Endodermal cell (in vitro differentiated cells): ENCODE measurements around the gene SEZ6L. TPM values are rescaled to one million over a fixed set of nuclear protein-coding genes. Genes with fewer than 3 reads are reported as not detected.

Experiments used
- DNase-seq: peaks from one replicate; pipeline ENCODE4 v3.0.0-alpha.2; 2017
- H3K27ac ChIP-seq: 2 replicates; pipeline ENCODE4 v1.5.1; 2013; ENCODE audit warnings: mild to moderate bottlenecking, low read depth, low read length, moderate library complexity
- H3K27me3 ChIP-seq: 2 replicates; pipeline ENCODE4 v1.6.1; 2013; ENCODE audit warnings: mild to moderate bottlenecking, low read length, moderate library complexity; ENCODE audit not compliant: insufficient read depth, control insufficient read depth, poor library complexity, severe bottlenecking
- H3K36me3 ChIP-seq: 2 replicates; pipeline ENCODE4 v1.7.0; 2013; ENCODE audit warnings: mild to moderate bottlenecking, low read length, moderate library complexity; ENCODE audit not compliant: control insufficient read depth, insufficient read depth
- H3K4me1 ChIP-seq: one replicate; pipeline ENCODE4 v1.7.0; 2013; ENCODE audit warnings: low read length; ENCODE audit not compliant: control insufficient read depth, insufficient read depth
- H3K4me3 ChIP-seq: 2 replicates; pipeline ENCODE4 v1.5.1; 2013; ENCODE audit warnings: mild to moderate bottlenecking, low read length, moderate library complexity
- H3K9ac ChIP-seq: 2 replicates; pipeline ENCODE4 v1.6.1; 2013; ENCODE audit warnings: mild to moderate bottlenecking, low read length, moderate library complexity; ENCODE audit not compliant: poor library complexity, severe bottlenecking; ENCODE audit errors: extremely low read depth
- H3K9me3 ChIP-seq: 2 replicates; pipeline ENCODE4 v1.6.1; 2013; ENCODE audit warnings: mild to moderate bottlenecking, low read length, moderate library complexity; ENCODE audit not compliant: control insufficient read depth
- H3K27ac Mint-ChIP-seq: 2 replicates; pipeline ENCODE4 v1.8.0; 2020; ENCODE audit warnings: mixed read lengths
- H3K27me3 Mint-ChIP-seq: 2 replicates; pipeline ENCODE4 v1.8.0; 2021; ENCODE audit warnings: mild to moderate bottlenecking, mixed read lengths; ENCODE audit not compliant: insufficient read depth
- H3K36me3 Mint-ChIP-seq: 2 replicates; pipeline ENCODE4 v1.8.0; 2020; ENCODE audit warnings: low read depth, mixed read lengths
- H3K4me1 Mint-ChIP-seq: 2 replicates; pipeline ENCODE4 v1.8.0; 2020; ENCODE audit warnings: mixed read lengths
- H3K4me3 Mint-ChIP-seq: 2 replicates; pipeline ENCODE4 v1.8.0; 2020; ENCODE audit warnings: mild to moderate bottlenecking, moderate library complexity, mixed read lengths
- H3K9me3 Mint-ChIP-seq: 2 replicates; pipeline ENCODE4 v1.8.0; 2020; ENCODE audit warnings: mild to moderate bottlenecking, mixed read lengths
- CTCF ChIP-seq: fragments of 200-600 bp; sonication (generic); conservative IDR thresholded peaks from 2 replicates; pipeline ENCODE4 v1.5.0; 2021; ENCODE audit warnings: antibody characterized with exemption, mild to moderate bottlenecking
- WGBS, 2 experiments: methylation state at CpG; one replicate each; pipeline versions ENCODE4 v1.1.5 to v1.1.7; 2013; ENCODE audit warnings: missing lambda C conversion rate in 2 of 2, mixed read lengths in 1 of 2; ENCODE audit not compliant: insufficient coverage in 1 of 2, insufficient read length in 1 of 2; 5-methylcytosine and 5-hydroxymethylcytosine counted together
- total RNA-seq, 2 donors: library from RNA; stranded (reverse); fragmentation: NEBNext Ultra II Directional in 1 of 2; extraction: Animal tissue kit (Norgen Biotek cat#: 25700) in 1 of 2; gene quantifications; 2 replicates in 1 of 2; 3 replicates in 1 of 2; pipeline ENCODE4 v1.2.1, GENCODE V29; 2021

Gene SEZ6L
- total RNA-seq, 2 donors from 2014 or later: 32.1 to 39.4 TPM

GRCh38 chr22:26432619-26433311 is 263.5 kb downstream of the SEZ6L start:
- Histone ChIP-seq H3K27me3 (no peaks in the 10 kb centered on the region), H3K9ac (no peak overlapping the region), H3K36me3 (peaks cover 5% of the 10 kb centered on the region), H3K4me1 (no peaks in the 10 kb centered on the region), H3K27ac (no peak overlapping the region), H3K4me3 (no peak overlapping the region), H3K9me3 (no peaks in the 10 kb centered on the region)
- 90 to 96% methylated on average over 2 to 3 of the region's 3 CpGs for WGBS, 2 experiments
- H3K4me1 Mint-ChIP-seq: peaks cover 34% of the 10 kb centered on the region
- no peaks in the 10 kb centered on the region for H3K9me3 Mint-ChIP-seq
- H3K27me3 Mint-ChIP-seq: no peaks in the 10 kb centered on the region
- no peak overlapping the region for H3K27ac Mint-ChIP-seq
- no peak for DNase-seq
- H3K4me3 Mint-ChIP-seq: no peak overlapping the region
- H3K36me3 Mint-ChIP-seq: peaks cover 11% of the 10 kb centered on the region
- no peak for TF ChIP-seq CTCF
